ENCODE data around the gene MAP2K6. TPM values are rescaled to one million over a fixed set of nuclear protein-coding genes. Genes with fewer than 3 reads are reported as not detected.

The MAP2K6 gene
- total RNA-seq, 1 experiment from 2014 or later, result 17.7 TPM

- Histone ChIP-seq H2BK120ac (ENCODE audit: low read depth, low read length, poor library complexity, severe bottlenecking) (no peak overlapping the region), H3K14ac (ENCODE audit: insufficient read depth, low read length) (no peak overlapping the region), H4K8ac (replicated peaks; ENCODE audit: insufficient read length, low read depth, low read length) (no peak overlapping the region), H2AFZ (ENCODE audit: low read length) (no peak overlapping the region), H3K56ac (ENCODE audit: insufficient read length, low read depth, low read length) (no peak overlapping the region), H2BK15ac (ENCODE audit: low read depth, low read length) (no peak overlapping the region), H2BK5ac (ENCODE audit: insufficient read length, low read length) (no peak overlapping the region), H3T11ph (ENCODE audit: low read length) (no peak overlapping the region), H3K23ac (ENCODE audit: insufficient read length, low read depth, low read length) (no peak overlapping the region), H3K27ac (ENCODE audit: insufficient read length, low read depth, low read length) (no peak overlapping the region), H2BK20ac (ENCODE audit: low read depth, low read length, poor library complexity, severe bottlenecking) (no peak overlapping the region), H3K4ac (ENCODE audit: low read depth, low read length) (no peak overlapping the region), H3K4me2 (ENCODE audit: insufficient read depth, insufficient read length, low read length) (no peak overlapping the region), H3K79me1 (ENCODE audit: insufficient read depth, low read depth, low read length, poor library complexity, severe bottlenecking) (no peaks in the 10 kb centered on the region), H4K5ac (ENCODE audit: insufficient read length, low read depth, low read length) (no peak overlapping the region), H3K9ac (ENCODE audit: extremely low read depth, insufficient read length, low read length) (no peak overlapping the region), H2BK12ac (ENCODE audit: insufficient read length, low read depth, low read length) (no peak overlapping the region), H3K27me3 (ENCODE audit: insufficient read depth, low read length) (no peaks in the 10 kb centered on the region), H3K79me2 (ENCODE audit: insufficient read depth, low read length) (no peaks in the 10 kb centered on the region), H2AK5ac (ENCODE audit: insufficient read length, low read length) (no peak overlapping the region), H3K18ac (ENCODE audit: insufficient read length, low read depth, low read length) (no peak overlapping the region), H3K9me3 (ENCODE audit: control insufficient read depth, low read depth, low read length) (no peaks in the 10 kb centered on the region), H3K4me1 (ENCODE audit: insufficient read depth, low read length) (no peaks in the 10 kb centered on the region), H4K20me1 (ENCODE audit: control insufficient read depth, insufficient read depth, insufficient read length) (no peaks in the 10 kb centered on the region), H3K23me2 (ENCODE audit: insufficient read length, low read depth, low read length, poor library complexity, severe bottlenecking) (no peaks in the 10 kb centered on the region), H4K91ac (ENCODE audit: insufficient read length, low read depth, low read length) (no peak overlapping the region)
- H3K27me3 Mint-ChIP-seq (ENCODE audit: low read depth), result no peaks in the 10 kb centered on the region
- H3K4me1 Mint-ChIP-seq, result no peaks in the 10 kb centered on the region
- H3K27ac Mint-ChIP-seq, result no peak overlapping the region
- no peak overlapping the region for H3K4me3 Mint-ChIP-seq
- TF ChIP-seq, protein P1, sequence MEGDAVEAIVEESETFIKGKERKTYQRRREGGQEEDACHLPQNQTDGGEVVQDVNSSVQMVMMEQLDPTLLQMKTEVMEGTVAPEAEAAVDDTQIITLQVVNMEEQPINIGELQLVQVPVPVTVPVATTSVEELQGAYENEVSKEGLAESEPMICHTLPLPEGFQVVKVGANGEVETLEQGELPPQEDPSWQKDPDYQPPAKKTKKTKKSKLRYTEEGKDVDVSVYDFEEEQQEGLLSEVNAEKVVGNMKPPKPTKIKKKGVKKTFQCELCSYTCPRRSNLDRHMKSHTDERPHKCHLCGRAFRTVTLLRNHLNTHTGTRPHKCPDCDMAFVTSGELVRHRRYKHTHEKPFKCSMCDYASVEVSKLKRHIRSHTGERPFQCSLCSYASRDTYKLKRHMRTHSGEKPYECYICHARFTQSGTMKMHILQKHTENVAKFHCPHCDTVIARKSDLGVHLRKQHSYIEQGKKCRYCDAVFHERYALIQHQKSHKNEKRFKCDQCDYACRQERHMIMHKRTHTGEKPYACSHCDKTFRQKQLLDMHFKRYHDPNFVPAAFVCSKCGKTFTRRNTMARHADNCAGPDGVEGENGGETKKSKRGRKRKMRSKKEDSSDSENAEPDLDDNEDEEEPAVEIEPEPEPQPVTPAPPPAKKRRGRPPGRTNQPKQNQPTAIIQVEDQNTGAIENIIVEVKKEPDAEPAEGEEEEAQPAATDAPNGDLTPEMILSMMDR (conservative IDR thresholded peaks at IDR 0.05), result no peak
- no peaks in the 10 kb centered on the region for H3K9me3 Mint-ChIP-seq
- no peak for DNase-seq
- no peaks in the 10 kb centered on the region for H3K36me3 Mint-ChIP-seq (ENCODE audit: insufficient read depth in 1 of 3, low read depth in 3 of 3)
- WGBS (ENCODE audit: extremely low coverage, insufficient read length, low lambda C conversion rate), result no CpG with 5 or more reads among the region's 7 CpGs
These were observed 150.9 kb downstream of the MAP2K6 start for GRCh38 chr17:69565447-69565846.
